H1 (cell line): ENCODE measurements around the gene KIAA1586. TPM values are rescaled to one million over a fixed set of nuclear protein-coding genes. Genes with fewer than 3 reads are reported as not detected.

Experiments
- CTCF ChIA-PET: fragments of 300-600 bp; sonication (Branson Sonifier 250); formaldehyde crosslinking; loops from one replicate; lab custom pipeline; 2021; ENCODE audit not compliant: partially characterized antibody; lab: Charles Lee
- POLR2A ChIA-PET: fragments of 300-600 bp; sonication (Branson Sonifier 250); formaldehyde crosslinking; loops from one replicate; lab custom pipeline; 2021; ENCODE audit warnings: inconsistent platforms; ENCODE audit not compliant: partially characterized antibody; lab: Charles Lee
- DNase-seq, 2 experiments: peaks; one replicate each; pipeline versions ENCODE4 v3.0.0 to v3.0.0-alpha.2; 2010 to 2022; ENCODE audit warnings: low spot score in 2 of 2, low read depth in 1 of 2, mixed read lengths in 1 of 2
- FAIRE-seq: peaks from 2 replicates; lab custom pipeline; 2011; peaks lifted over from hg19 to GRCh38; lab: Jason Lieb, UNC
- H2AFZ ChIP-seq: 2 replicates; pipeline ENCODE4 v1.8.1; 2012; ENCODE audit warnings: low read length, inconsistent platforms
- H2AK5ac ChIP-seq: 2 replicates; pipeline ENCODE4 v1.6.1; 2013; ENCODE audit warnings: low read depth, low read length
- H2BK120ac ChIP-seq: replicated peaks from 2 replicates; pipeline ENCODE3; 2013; ENCODE audit warnings: low read depth, low read length, inconsistent platforms
- H2BK12ac ChIP-seq: 2 replicates; pipeline ENCODE4 v1.6.1; 2013; ENCODE audit warnings: low read depth, low read length
- H2BK15ac ChIP-seq: 2 replicates; pipeline ENCODE4 v1.6.1; 2013; ENCODE audit warnings: low read length
- H2BK20ac ChIP-seq: 2 replicates; pipeline ENCODE4 v1.6.1; 2013; ENCODE audit warnings: low read length
- H2BK5ac ChIP-seq: 2 replicates; pipeline ENCODE4 v1.6.1; 2013; ENCODE audit warnings: low read depth, low read length
- H3K14ac ChIP-seq: 2 replicates; pipeline ENCODE4 v1.6.1; 2013; ENCODE audit warnings: inconsistent platforms; ENCODE audit not compliant: insufficient read length
- H3K18ac ChIP-seq: 2 replicates; pipeline ENCODE4 v1.6.1; 2013; ENCODE audit warnings: low read length; ENCODE audit errors: extremely low read depth
- H3K23ac ChIP-seq: 2 replicates; pipeline ENCODE4 v1.6.1; 2013; ENCODE audit warnings: inconsistent platforms; ENCODE audit not compliant: insufficient read length
- H3K23me2 ChIP-seq: 2 replicates; pipeline ENCODE4 v1.6.1; 2013; ENCODE audit warnings: low read depth, low read length
- H3K27ac ChIP-seq: 2 replicates; pipeline ENCODE4 v1.6.1; 2011; ENCODE audit warnings: low read depth, low read length, inconsistent platforms
- H3K27me3 ChIP-seq, 4 experiments: replicated peaks in 1 of 4; 1 replicate in 1 of 4; 2 replicates in 3 of 4; pipeline versions ENCODE4 v1.6.1 to v1.8.1; 2011 to 2013; ENCODE audit warnings: low read length in 3 of 4, mild to moderate bottlenecking in 3 of 4, inconsistent platforms in 2 of 4, mixed read lengths in 2 of 4, moderate library complexity in 1 of 4; ENCODE audit not compliant: control insufficient read depth in 3 of 4, insufficient read depth in 3 of 4; ENCODE audit errors: extremely low read depth in 1 of 4
- H3K36me3 ChIP-seq, 4 experiments: 2 replicates each; pipeline versions ENCODE4 v1.6.1 to v1.8.1; 2011 to 2013; ENCODE audit warnings: mild to moderate bottlenecking in 4 of 4, low read length in 3 of 4, moderate library complexity in 2 of 4, control low read depth in 1 of 4, inconsistent platforms in 1 of 4; ENCODE audit not compliant: insufficient read depth in 4 of 4, control insufficient read depth in 2 of 4
- H3K4ac ChIP-seq: replicated peaks from 2 replicates; pipeline ENCODE3; 2013; ENCODE audit warnings: low read length, low read depth, mixed read lengths, inconsistent platforms; ENCODE audit not compliant: insufficient read length
- H3K4me1 ChIP-seq, 4 experiments: replicated peaks in 1 of 4; 1 replicate in 1 of 4; 2 replicates in 3 of 4; pipeline versions ENCODE4 v1.6.1 to v1.8.1; 2011 to 2013; ENCODE audit warnings: low read length in 3 of 4, inconsistent platforms in 2 of 4, mixed read lengths in 1 of 4; ENCODE audit not compliant: insufficient read depth in 4 of 4, control insufficient read depth in 3 of 4
- H3K4me2 ChIP-seq, 2 experiments: 2 replicates each; pipeline versions ENCODE4 v1.6.1 to v1.8.1; 2011 to 2013; ENCODE audit warnings: low read depth in 2 of 2, low read length in 2 of 2, control low read depth in 1 of 2, inconsistent platforms in 1 of 2, mild to moderate bottlenecking in 1 of 2; ENCODE audit not compliant: insufficient read depth in 1 of 2
- H3K4me3 ChIP-seq, 4 experiments: fragments of 200-600, 300-600 bp in 1 of 4; sonication (generic), shearing (Covaris generic), sonication (Bioruptor Twin) in 1 of 4; 2 replicates each; pipeline versions ENCODE4 v1.5.1 to v1.8.1; 2011 to 2016; ENCODE audit warnings: low read length in 4 of 4, low read depth in 3 of 4, control low read depth in 2 of 4, inconsistent platforms in 2 of 4, mild to moderate bottlenecking in 2 of 4, mixed read lengths in 1 of 4, moderate library complexity in 1 of 4; ENCODE audit not compliant: insufficient read depth in 2 of 4; ENCODE audit errors: extremely low read depth in 1 of 4
- H3K56ac ChIP-seq: replicated peaks from 2 replicates; pipeline ENCODE3; 2013; ENCODE audit warnings: low read depth, mild to moderate bottlenecking, mixed read lengths, low read length, inconsistent platforms; ENCODE audit not compliant: insufficient read length
- H3K79me1 ChIP-seq: 2 replicates; pipeline ENCODE4 v1.6.1; 2013; ENCODE audit warnings: low read depth, low read length, control low read depth
- H3K79me2 ChIP-seq, 2 experiments: 2 replicates each; pipeline versions ENCODE4 v1.6.1 to v1.8.1; 2012 to 2013; ENCODE audit warnings: low read length in 2 of 2, mild to moderate bottlenecking in 2 of 2, inconsistent platforms in 1 of 2; ENCODE audit not compliant: insufficient read depth in 2 of 2, control insufficient read depth in 1 of 2
- H3K9ac ChIP-seq, 4 experiments: replicated peaks in 1 of 4; 1 replicate in 1 of 4; 2 replicates in 3 of 4; pipeline versions ENCODE4 v1.6.1 to v1.8.1; 2011 to 2013; ENCODE audit warnings: low read depth in 3 of 4, low read length in 3 of 4, control low read depth in 2 of 4, mild to moderate bottlenecking in 2 of 4, moderate library complexity in 2 of 4, inconsistent platforms in 1 of 4; ENCODE audit errors: extremely low read depth in 1 of 4
- H3K9me3 ChIP-seq, 2 experiments: 2 replicates each; pipeline versions ENCODE4 v1.6.1 to v1.8.1; 2012 to 2013; ENCODE audit warnings: mild to moderate bottlenecking in 2 of 2, moderate library complexity in 2 of 2, control low read depth in 1 of 2, inconsistent platforms in 1 of 2, low read depth in 1 of 2, low read length in 1 of 2, mixed read lengths in 1 of 2; ENCODE audit not compliant: insufficient read depth in 2 of 2
- H4K20me1 ChIP-seq, 2 experiments: replicated peaks in 1 of 2; 2 replicates each; pipeline versions ENCODE3 to v1.8.1; 2011 to 2013; ENCODE audit warnings: inconsistent platforms in 2 of 2, low read length in 2 of 2, mild to moderate bottlenecking in 1 of 2; ENCODE audit not compliant: insufficient read depth in 2 of 2, control insufficient read depth in 1 of 2
- H4K5ac ChIP-seq: 2 replicates; pipeline ENCODE4 v1.6.1; 2013; ENCODE audit warnings: low read length, low read depth, mixed read lengths, inconsistent platforms; ENCODE audit not compliant: insufficient read length
- H4K8ac ChIP-seq: 2 replicates; pipeline ENCODE4 v1.8.0; 2013; ENCODE audit warnings: mild to moderate bottlenecking, moderate library complexity, low read length, inconsistent platforms; ENCODE audit not compliant: insufficient read depth; ENCODE audit errors: extremely low read depth
- H4K91ac ChIP-seq: replicated peaks from 2 replicates; pipeline ENCODE3; 2013; ENCODE audit warnings: low read length, mixed read lengths, inconsistent platforms; ENCODE audit not compliant: insufficient read length
- BACH1 ChIP-seq: IDR thresholded peaks from 2 replicates; pipeline ENCODE4 v1.6.1; 2012; ENCODE audit warnings: low read length, improper control_type of control experiment
- EGR1 ChIP-seq: IDR thresholded peaks from 2 replicates; pipeline ENCODE4 v1.6.1; 2011; ENCODE audit warnings: low read depth, low read length, borderline replicate concordance
- FOSL1 ChIP-seq: IDR thresholded peaks from 2 replicates; pipeline ENCODE4 v1.6.1; 2011; ENCODE audit warnings: mild to moderate bottlenecking, low read depth, low read length, moderate library complexity; ENCODE audit not compliant: insufficient read depth
- JUND ChIP-seq: IDR thresholded peaks from 2 replicates; pipeline ENCODE4 v1.6.1; 2011; ENCODE audit warnings: mild to moderate bottlenecking, improper control_type of control experiment, low read length
- NRF1 ChIP-seq: IDR thresholded peaks from 2 replicates; pipeline ENCODE4 v1.6.1; 2011; ENCODE audit warnings: mild to moderate bottlenecking, low read depth, low read length, improper control_type of control experiment
- POLR2A ChIP-seq, 2 experiments: IDR thresholded peaks; 1 replicate in 1 of 2; 2 replicates in 1 of 2; pipeline ENCODE4 v1.6.1; 2011; ENCODE audit warnings: low read depth in 2 of 2, low read length in 2 of 2, mild to moderate bottlenecking in 2 of 2; ENCODE audit errors: control extremely low read depth in 1 of 2
- POU5F1 ChIP-seq: IDR thresholded peaks from 2 replicates; pipeline ENCODE4 v1.6.1; 2011; ENCODE audit warnings: low read depth, mild to moderate bottlenecking, low read length, moderate library complexity
- SAP30 ChIP-seq: fragments of 300-600 bp; sonication (generic); IDR thresholded peaks from 2 replicates; pipeline ENCODE4 v1.7.1; 2012; ENCODE audit warnings: low read length, moderate library complexity, mild to moderate bottlenecking, inconsistent platforms; ENCODE audit not compliant: insufficient read depth, insufficient replicate concordance
- SP1 ChIP-seq: IDR thresholded peaks from 2 replicates; pipeline ENCODE4 v1.6.1; 2011; ENCODE audit warnings: low read depth, low read length
- YY1 ChIP-seq: IDR thresholded peaks from 2 replicates; pipeline ENCODE4 v1.6.1; 2011; ENCODE audit warnings: low read depth, mild to moderate bottlenecking, low read length
- WGBS, 2 experiments: shearing (Covaris generic) in 1 of 2; methylation state at CpG; one replicate each; pipeline versions ENCODE4 v1.1.6 to v1.1.7; 2013 to 2015; ENCODE audit warnings: low lambda C conversion rate in 2 of 2, mixed read lengths in 2 of 2, inconsistent platforms in 1 of 2, low coverage in 1 of 2, missing lambda C conversion rate in 1 of 2; ENCODE audit not compliant: insufficient replicate concordance in 2 of 2, insufficient coverage in 1 of 2, insufficient read length in 1 of 2; ENCODE audit errors: extremely low coverage in 1 of 2, missing lambda C conversion rate in 1 of 2; 5-methylcytosine and 5-hydroxymethylcytosine counted together
- polyA plus RNA-seq, 7 experiments: library from polyadenylated mRNA; depleted of rRNA in 3 of 7; stranded (reverse) in 5 of 7; unstranded in 2 of 7; fragments of >200 nt in 5 of 7; fragments of 200-250 nt in 2 of 7; gene quantifications; 1 replicate in 5 of 7; 2 replicates in 1 of 7; 4 replicates in 1 of 7; pipeline versions ENCODE4 v1.2.1 to v1.2.3, GENCODE V29; 2011 to 2013; ENCODE audit warnings: missing spikeins in 2 of 7, mixed read lengths in 2 of 7
- total RNA-seq: library from RNA; stranded (reverse); fragmentation: NEBNext Ultra II Directional; extraction: Animal tissue kit (Norgen Biotek cat#: 25700); gene quantifications from 2 replicates; pipeline ENCODE4 v1.2.1, GENCODE V29; 2021
- TF ChIP-seq, protein P1 (sequence below), 3 experiments: IDR thresholded peaks; 1 replicate in 2 of 3; 2 replicates in 1 of 3; pipeline versions ENCODE4 v1.5.1 to v1.6.1; 2011; ENCODE audit warnings: low read length in 3 of 3, mild to moderate bottlenecking in 3 of 3, inconsistent platforms in 2 of 3, low read depth in 1 of 3, moderate library complexity in 1 of 3; ENCODE audit not compliant: insufficient read depth in 1 of 3; ENCODE audit errors: control extremely low read depth in 1 of 3
- TF ChIP-seq, protein P2 (sequence below): IDR thresholded peaks from 2 replicates; pipeline ENCODE4 v1.6.1; 2012; ENCODE audit warnings: inconsistent platforms

Gene KIAA1586
- total and polyA plus RNA-seq, 2 of the 8 experiments (the other 6 are each of a cell fraction or from before 2014, with no cell fraction given) = 2.1 to 24.4 TPM

- Histone ChIP-seq H3K27ac (peak overlapping the region; percentile 35; the same call in 1 of the 2 replicates), H3K9me3 (no peaks in the 10 kb centered on the region), H3K27me3 (no peaks in the 10 kb centered on the region; a peak in 1 of 7 replicates), H3K23me2 (no peaks in the 10 kb centered on the region), H3K4me2 (peak overlapping the region; percentile 24 to 31; a peak in 1 of 4 replicates), H4K8ac (no peak overlapping the region), H4K91ac (no peak overlapping the region), H3K4me1 (peaks cover 4 to 16% (median 12%) of the 10 kb centered on the region in 4 experiments; a peak in 6 of 7 replicates), H2BK12ac (no peak overlapping the region), H4K20me1 (no peaks in the 10 kb centered on the region), H2BK20ac (no peak overlapping the region), H4K5ac (peak overlapping the region; percentile 7), H3K18ac (no peak overlapping the region), H3K79me1 (no peaks in the 10 kb centered on the region), H2AFZ (no peak overlapping the region), H3K4me3 (peak overlapping the region in 1 of 4 experiments; percentile 29; a peak in 1 of 8 replicates), H2BK120ac (peak overlapping the region; percentile 28), H3K9ac (no peak overlapping the region), H3K23ac (no peak overlapping the region), H3K36me3 (no peaks in the 10 kb centered on the region), H3K79me2 (no peaks in the 10 kb centered on the region), H3K14ac (no peak overlapping the region), H3K56ac (no peak overlapping the region), H2BK15ac (no peak overlapping the region), H2AK5ac (no peak overlapping the region), H2BK5ac (peak overlapping the region; percentile 37; the same call in 1 of the 2 replicates), H3K4ac (no peak overlapping the region)
- POLR2A ChIA-PET = interaction anchor here (1.2 kb wide), 1 partner anchor 32 kb away, joined by 3 read pairs; no protein-coding TSS in a partner anchor
- no peak for DNase-seq
- TF ChIP-seq POLR2A (IDR thresholded peaks at IDR 0.05; ENCODE audit: control extremely low read depth in 1 of 2, low read depth in 2 of 2, low read length in 2 of 2) (no peak), JUND (no peak), POU5F1 (no peak), YY1 (no peak), EGR1 (no peak), SP1 (no peak), NRF1 (no peak), FOSL1 (no peak), SAP30 (no peak), BACH1 (no peak)
- TF ChIP-seq, protein P1, sequence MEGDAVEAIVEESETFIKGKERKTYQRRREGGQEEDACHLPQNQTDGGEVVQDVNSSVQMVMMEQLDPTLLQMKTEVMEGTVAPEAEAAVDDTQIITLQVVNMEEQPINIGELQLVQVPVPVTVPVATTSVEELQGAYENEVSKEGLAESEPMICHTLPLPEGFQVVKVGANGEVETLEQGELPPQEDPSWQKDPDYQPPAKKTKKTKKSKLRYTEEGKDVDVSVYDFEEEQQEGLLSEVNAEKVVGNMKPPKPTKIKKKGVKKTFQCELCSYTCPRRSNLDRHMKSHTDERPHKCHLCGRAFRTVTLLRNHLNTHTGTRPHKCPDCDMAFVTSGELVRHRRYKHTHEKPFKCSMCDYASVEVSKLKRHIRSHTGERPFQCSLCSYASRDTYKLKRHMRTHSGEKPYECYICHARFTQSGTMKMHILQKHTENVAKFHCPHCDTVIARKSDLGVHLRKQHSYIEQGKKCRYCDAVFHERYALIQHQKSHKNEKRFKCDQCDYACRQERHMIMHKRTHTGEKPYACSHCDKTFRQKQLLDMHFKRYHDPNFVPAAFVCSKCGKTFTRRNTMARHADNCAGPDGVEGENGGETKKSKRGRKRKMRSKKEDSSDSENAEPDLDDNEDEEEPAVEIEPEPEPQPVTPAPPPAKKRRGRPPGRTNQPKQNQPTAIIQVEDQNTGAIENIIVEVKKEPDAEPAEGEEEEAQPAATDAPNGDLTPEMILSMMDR (IDR thresholded peaks at IDR 0.05; ENCODE audit: control extremely low read depth in 1 of 3, insufficient read depth in 1 of 3, low read depth in 1 of 3, low read length in 3 of 3) = no peak
- TF ChIP-seq, protein P2, sequence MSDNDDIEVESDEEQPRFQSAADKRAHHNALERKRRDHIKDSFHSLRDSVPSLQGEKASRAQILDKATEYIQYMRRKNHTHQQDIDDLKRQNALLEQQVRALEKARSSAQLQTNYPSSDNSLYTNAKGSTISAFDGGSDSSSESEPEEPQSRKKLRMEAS = no peak
- peak; percentile 13 for FAIRE-seq
- CTCF ChIA-PET = interaction anchor here (0.7 to 1.5 kb wide), 6 partner anchors 13 to 568 kb away, joined by 3 to 4 read pairs (median 3); no protein-coding TSS in a partner anchor
- 37% methylated on average over 1 of the region's 1 CpG; no CpG with 5 or more reads in 1 of the 2 experiments for WGBS, 2 experiments
Observed at GRCh38 chr6:57024775-57025174, 21.7 kb upstream of the KIAA1586 start.
